HEK293 (cell line): ENCODE results near the gene FHIT.

Source experiments
- CTCF ChIA-PET: fragments of 350-600 bp; formaldehyde crosslinking; extraction: SDS; loops from one replicate; lab custom pipeline; 2021; ENCODE audit warnings: antibody characterized with exemption; lab: Yijun Ruan, JAX
- POLR2A ChIA-PET: fragments of 300-600 bp; formaldehyde crosslinking; extraction: SDS; loops from one replicate; lab custom pipeline; 2020; ENCODE audit warnings: antibody characterized with exemption, inconsistent platforms; lab: Yijun Ruan, JAX
- H3K27ac ChIP-seq: fragments of 200-500 bp; sonication (Bioruptor generic); 2 replicates; pipeline ENCODE4 v1.5.1; 2014; ENCODE audit warnings: low read depth, low read length, control low read depth, inconsistent platforms; ENCODE audit errors: extremely low read depth
- H3K36me3 ChIP-seq, 2 experiments: fragments of 200-500 bp in 1 of 2; sonication (Bioruptor generic) in 1 of 2; 1 replicate in 1 of 2; 2 replicates in 1 of 2; pipeline ENCODE4 v1.5.1; 2014 to 2017; ENCODE audit warnings: inconsistent platforms in 2 of 2, low read length in 2 of 2; ENCODE audit not compliant: control insufficient read depth in 2 of 2, insufficient read depth in 1 of 2
- H3K4me1 ChIP-seq: fragments of 200-500 bp; sonication (Bioruptor generic); 2 replicates; pipeline ENCODE4 v1.5.1; 2014; ENCODE audit warnings: mild to moderate bottlenecking, low read length, inconsistent platforms; ENCODE audit not compliant: control insufficient read depth, insufficient read depth
- H3K4me3 ChIP-seq: 2 replicates; pipeline ENCODE4 v1.5.1; 2011; ENCODE audit warnings: low read depth, mild to moderate bottlenecking, control low read depth, low read length, moderate library complexity
- H3K9me3 ChIP-seq: fragments of 200-500 bp; sonication (Bioruptor generic); 2 replicates; pipeline ENCODE4 v1.5.1; 2014; ENCODE audit warnings: low read depth, low read length, inconsistent platforms; ENCODE audit not compliant: control insufficient read depth, insufficient read depth
- GFI1B ChIP-seq: fragments of 450-650 bp; formaldehyde crosslinking; IDR thresholded peaks from 2 replicates; pipeline ENCODE4 v1.5.1; 2016; ENCODE audit warnings: missing biosample characterization, missing genetic modification characterization
- KLF10 ChIP-seq: fragments of 450-650 bp; IDR thresholded peaks from 2 replicates; pipeline ENCODE4 v1.5.1; 2018; ENCODE audit warnings: missing biosample characterization, mild to moderate bottlenecking, missing genetic modification characterization
- MYNN ChIP-seq: fragments of 450-650 bp; formaldehyde crosslinking; IDR thresholded peaks from 2 replicates; pipeline ENCODE4 v1.5.1; 2016; ENCODE audit warnings: missing biosample characterization, missing genetic modification characterization, borderline replicate concordance
- PRDM1 ChIP-seq: fragments of 450-650 bp; formaldehyde crosslinking; IDR thresholded peaks from 2 replicates; pipeline ENCODE4; 2016; ENCODE audit warnings: missing biosample characterization, missing genetic modification characterization
- TCF7L2 ChIP-seq: IDR thresholded peaks from 2 replicates; pipeline ENCODE4 v1.6.1; 2011; ENCODE audit warnings: low read depth, mild to moderate bottlenecking, inconsistent platforms, low read length, moderate library complexity, borderline replicate concordance
- ZFP3 ChIP-seq: fragments of 450-650 bp; formaldehyde crosslinking; IDR thresholded peaks from 2 replicates; pipeline ENCODE4 v1.5.1; 2016; ENCODE audit warnings: low read depth, missing biosample characterization, missing genetic modification characterization
- ZFP41 ChIP-seq: fragments of 450-650 bp; formaldehyde crosslinking; IDR thresholded peaks from 2 replicates; pipeline ENCODE4 v1.5.1; 2016; ENCODE audit warnings: missing biosample characterization, missing genetic modification characterization, borderline replicate concordance
- ZFP69B ChIP-seq: fragments of 450-650 bp; formaldehyde crosslinking; IDR thresholded peaks from 2 replicates; pipeline ENCODE4 v1.5.1; 2016; ENCODE audit warnings: missing biosample characterization, missing genetic modification characterization
- ZNF138 ChIP-seq: fragments of 450-650 bp; formaldehyde crosslinking; IDR thresholded peaks from 2 replicates; pipeline ENCODE4 v1.5.1; 2016; ENCODE audit warnings: missing biosample characterization, missing genetic modification characterization, borderline replicate concordance
- ZNF174 ChIP-seq: fragments of 450-650 bp; formaldehyde crosslinking; IDR thresholded peaks from 2 replicates; pipeline ENCODE4 v1.5.0; 2017; ENCODE audit warnings: missing biosample characterization, mild to moderate bottlenecking, missing genetic modification characterization
- ZNF184 ChIP-seq: fragments of 450-650 bp; IDR thresholded peaks from 2 replicates; pipeline ENCODE4 v1.5.1; 2018; ENCODE audit warnings: missing biosample characterization, mild to moderate bottlenecking, missing genetic modification characterization
- ZNF211 ChIP-seq: fragments of 450-650 bp; formaldehyde crosslinking; IDR thresholded peaks from 2 replicates; pipeline ENCODE4 v1.5.1; 2016; ENCODE audit warnings: low read depth, missing biosample characterization, missing genetic modification characterization
- ZNF24 ChIP-seq: fragments of 450-650 bp; formaldehyde crosslinking; IDR thresholded peaks from 2 replicates; pipeline ENCODE4 v1.5.1; 2016; ENCODE audit warnings: missing biosample characterization, missing genetic modification characterization
- ZNF280C ChIP-seq: fragments of 450-650 bp; formaldehyde crosslinking; IDR thresholded peaks from 2 replicates; pipeline ENCODE4 v1.5.1; 2016; ENCODE audit warnings: missing biosample characterization, missing genetic modification characterization
- ZNF311 ChIP-seq: fragments of 450-650 bp; formaldehyde crosslinking; IDR thresholded peaks from 2 replicates; pipeline ENCODE4 v1.5.1; 2017; ENCODE audit warnings: missing biosample characterization, missing genetic modification characterization, borderline replicate concordance
- ZNF335 ChIP-seq: fragments of 450-650 bp; formaldehyde crosslinking; conservative IDR thresholded peaks from 2 replicates; pipeline ENCODE4 v1.5.1; 2016; ENCODE audit warnings: missing biosample characterization, missing genetic modification characterization
- ZNF341 ChIP-seq: fragments of 450-650 bp; formaldehyde crosslinking; IDR thresholded peaks from 2 replicates; pipeline ENCODE4; 2016; ENCODE audit warnings: low read depth, missing biosample characterization, missing genetic modification characterization
- ZNF366 ChIP-seq: fragments of 450-650 bp; formaldehyde crosslinking; conservative IDR thresholded peaks from 2 replicates; pipeline ENCODE4 v1.5.1; 2016; ENCODE audit warnings: missing biosample characterization, missing genetic modification characterization
- ZNF394 ChIP-seq: fragments of 450-650 bp; formaldehyde crosslinking; IDR thresholded peaks from 2 replicates; pipeline ENCODE4 v1.5.1; 2016; ENCODE audit warnings: missing biosample characterization, missing genetic modification characterization, mild to moderate bottlenecking, moderate library complexity, borderline replicate concordance
- ZNF416 ChIP-seq: fragments of 450-650 bp; formaldehyde crosslinking; IDR thresholded peaks from 2 replicates; pipeline ENCODE4 v1.5.1; 2016; ENCODE audit warnings: missing biosample characterization, missing genetic modification characterization
- ZNF521 ChIP-seq: fragments of 450-650 bp; formaldehyde crosslinking; IDR thresholded peaks from 2 replicates; pipeline ENCODE4 v1.5.1; 2017; ENCODE audit warnings: missing biosample characterization, mild to moderate bottlenecking, missing genetic modification characterization
- ZNF621 ChIP-seq: fragments of 450-650 bp; formaldehyde crosslinking; IDR thresholded peaks from 2 replicates; pipeline ENCODE4 v1.5.1; 2017; ENCODE audit warnings: missing biosample characterization, missing genetic modification characterization
- ZNF624 ChIP-seq: fragments of 450-650 bp; formaldehyde crosslinking; IDR thresholded peaks from 2 replicates; pipeline ENCODE4 v1.5.1; 2017; ENCODE audit warnings: missing biosample characterization, missing genetic modification characterization
- ZNF654 ChIP-seq: fragments of 450-650 bp; formaldehyde crosslinking; IDR thresholded peaks from 2 replicates; pipeline ENCODE4 v1.5.1; 2016; ENCODE audit warnings: low read depth, missing biosample characterization, missing genetic modification characterization
- ZNF658 ChIP-seq: fragments of 450-650 bp; formaldehyde crosslinking; IDR thresholded peaks from 2 replicates; pipeline ENCODE4; 2016; ENCODE audit warnings: missing biosample characterization, missing genetic modification characterization
- ZNF660 ChIP-seq: fragments of 450-650 bp; IDR thresholded peaks from 2 replicates; pipeline ENCODE4 v1.5.1; 2018; ENCODE audit warnings: missing biosample characterization, mild to moderate bottlenecking, missing genetic modification characterization
- ZNF777 ChIP-seq: fragments of 450-650 bp; formaldehyde crosslinking; IDR thresholded peaks from 2 replicates; pipeline ENCODE4 v1.5.1; 2017; ENCODE audit warnings: missing biosample characterization, missing genetic modification characterization, borderline replicate concordance
- TF ChIP-seq, protein P1 (sequence below): fragments of 450-650 bp; formaldehyde crosslinking; IDR thresholded peaks from 2 replicates; pipeline ENCODE4 v1.5.1; 2016; ENCODE audit warnings: missing biosample characterization, missing genetic modification characterization
- TF ChIP-seq, protein P2 (sequence below): fragments of 450-650 bp; formaldehyde crosslinking; IDR thresholded peaks from 2 replicates; pipeline ENCODE4 v1.5.1; 2016; ENCODE audit warnings: missing biosample characterization, missing genetic modification characterization, borderline replicate concordance

The FHIT gene

DNA sequence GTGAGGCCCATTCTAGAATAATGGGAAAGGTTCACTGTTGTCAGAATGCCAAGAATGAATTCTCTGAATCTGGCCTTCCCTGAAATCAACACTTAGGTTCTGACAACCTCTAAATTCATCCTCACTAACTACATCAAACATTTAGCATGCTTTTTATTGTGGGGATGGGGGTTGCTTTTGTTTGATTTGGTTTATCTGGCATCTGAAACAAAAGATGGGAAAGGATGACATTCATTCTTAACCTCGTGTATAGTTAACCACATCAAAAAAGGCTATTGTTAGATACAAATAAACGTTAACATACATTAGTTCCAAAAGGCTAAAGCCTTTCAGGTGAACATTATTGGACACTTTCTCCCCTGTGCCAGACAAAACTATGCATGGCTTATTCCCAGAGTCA is 357.3 kb downstream of the FHIT start:
- H3K27ac ChIP-seq, result no peak overlapping the region
- H3K4me1 ChIP-seq, result peaks cover 5% of the 10 kb centered on the region; the same call in 1 of the 2 replicates

GRCh38 chr3:60890226-60890625 is 361.0 kb downstream of the FHIT start:
- no peak overlapping the region for H3K4me3 ChIP-seq
- no peaks in the 10 kb centered on the region for H3K4me1 ChIP-seq
- CTCF ChIA-PET, result no interaction called here
- no peaks in the 10 kb centered on the region for H3K9me3 ChIP-seq
- no peaks in the 10 kb centered on the region for H3K36me3 ChIP-seq
- POLR2A ChIA-PET, result interaction anchor here (0.7 kb wide), 1 partner anchor 864 kb away, joined by 5 read pairs; no protein-coding TSS in a partner anchor
- H3K27ac ChIP-seq, result no peak overlapping the region
- TF ChIP-seq ZNF416 (tag by site-specific recombination), result no peak
- TF ChIP-seq ZNF211 (tag by site-specific recombination), result no peak
- TF ChIP-seq, protein P1, sequence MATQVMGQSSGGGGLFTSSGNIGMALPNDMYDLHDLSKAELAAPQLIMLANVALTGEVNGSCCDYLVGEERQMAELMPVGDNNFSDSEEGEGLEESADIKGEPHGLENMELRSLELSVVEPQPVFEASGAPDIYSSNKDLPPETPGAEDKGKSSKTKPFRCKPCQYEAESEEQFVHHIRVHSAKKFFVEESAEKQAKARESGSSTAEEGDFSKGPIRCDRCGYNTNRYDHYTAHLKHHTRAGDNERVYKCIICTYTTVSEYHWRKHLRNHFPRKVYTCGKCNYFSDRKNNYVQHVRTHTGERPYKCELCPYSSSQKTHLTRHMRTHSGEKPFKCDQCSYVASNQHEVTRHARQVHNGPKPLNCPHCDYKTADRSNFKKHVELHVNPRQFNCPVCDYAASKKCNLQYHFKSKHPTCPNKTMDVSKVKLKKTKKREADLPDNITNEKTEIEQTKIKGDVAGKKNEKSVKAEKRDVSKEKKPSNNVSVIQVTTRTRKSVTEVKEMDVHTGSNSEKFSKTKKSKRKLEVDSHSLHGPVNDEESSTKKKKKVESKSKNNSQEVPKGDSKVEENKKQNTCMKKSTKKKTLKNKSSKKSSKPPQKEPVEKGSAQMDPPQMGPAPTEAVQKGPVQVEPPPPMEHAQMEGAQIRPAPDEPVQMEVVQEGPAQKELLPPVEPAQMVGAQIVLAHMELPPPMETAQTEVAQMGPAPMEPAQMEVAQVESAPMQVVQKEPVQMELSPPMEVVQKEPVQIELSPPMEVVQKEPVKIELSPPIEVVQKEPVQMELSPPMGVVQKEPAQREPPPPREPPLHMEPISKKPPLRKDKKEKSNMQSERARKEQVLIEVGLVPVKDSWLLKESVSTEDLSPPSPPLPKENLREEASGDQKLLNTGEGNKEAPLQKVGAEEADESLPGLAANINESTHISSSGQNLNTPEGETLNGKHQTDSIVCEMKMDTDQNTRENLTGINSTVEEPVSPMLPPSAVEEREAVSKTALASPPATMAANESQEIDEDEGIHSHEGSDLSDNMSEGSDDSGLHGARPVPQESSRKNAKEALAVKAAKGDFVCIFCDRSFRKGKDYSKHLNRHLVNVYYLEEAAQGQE (tag by site-specific recombination), result no peak
- no peak for TF ChIP-seq ZNF341 (tag by site-specific recombination)
- TF ChIP-seq ZNF654 (tag by site-specific recombination), result no peak
- no peak for TF ChIP-seq ZNF366 (tag by site-specific recombination)
- TF ChIP-seq, protein P2, sequence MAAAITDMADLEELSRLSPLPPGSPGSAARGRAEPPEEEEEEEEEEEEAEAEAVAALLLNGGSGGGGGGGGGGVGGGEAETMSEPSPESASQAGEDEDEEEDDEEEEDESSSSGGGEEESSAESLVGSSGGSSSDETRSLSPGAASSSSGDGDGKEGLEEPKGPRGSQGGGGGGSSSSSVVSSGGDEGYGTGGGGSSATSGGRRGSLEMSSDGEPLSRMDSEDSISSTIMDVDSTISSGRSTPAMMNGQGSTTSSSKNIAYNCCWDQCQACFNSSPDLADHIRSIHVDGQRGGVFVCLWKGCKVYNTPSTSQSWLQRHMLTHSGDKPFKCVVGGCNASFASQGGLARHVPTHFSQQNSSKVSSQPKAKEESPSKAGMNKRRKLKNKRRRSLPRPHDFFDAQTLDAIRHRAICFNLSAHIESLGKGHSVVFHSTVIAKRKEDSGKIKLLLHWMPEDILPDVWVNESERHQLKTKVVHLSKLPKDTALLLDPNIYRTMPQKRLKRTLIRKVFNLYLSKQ (tag by site-specific recombination), result no peak
- no peak for TF ChIP-seq ZNF624 (tag by site-specific recombination)
- no peak for TF ChIP-seq ZFP69B (tag by site-specific recombination)
- TF ChIP-seq KLF10, result no peak
- TF ChIP-seq ZNF394, result no peak

More for the DNA sequence above, 357.3 kb downstream of the FHIT start:
- no peak for TF ChIP-seq ZNF521 (tag by site-specific recombination)
- no peak for TF ChIP-seq KLF10
- TF ChIP-seq ZNF24 (tag by site-specific recombination), result no peak
- no peak for TF ChIP-seq ZNF777 (tag by site-specific recombination)
- no peak for TF ChIP-seq ZNF621
- TF ChIP-seq ZNF280C (tag by site-specific recombination), result no peak
- TF ChIP-seq PRDM1 (tag by site-specific recombination), result no peak
- no peak for TF ChIP-seq ZNF335
- no peak for TF ChIP-seq TCF7L2
- TF ChIP-seq ZNF184 (tag by site-specific recombination), result no peak
- TF ChIP-seq, protein P1 (tag by site-specific recombination), result no peak
- TF ChIP-seq ZNF658 (tag by site-specific recombination), result no peak
- no peak for TF ChIP-seq MYNN (tag by site-specific recombination)
- no peak for TF ChIP-seq ZNF138 (tag by site-specific recombination)
- no peak for TF ChIP-seq ZNF311
- TF ChIP-seq ZNF174 (tag by site-specific recombination), result no peak
- TF ChIP-seq ZFP3, result no peak
- no peak for TF ChIP-seq ZFP41 (tag by site-specific recombination)
- TF ChIP-seq ZNF660 (tag by site-specific recombination), result no peak
- no peak for TF ChIP-seq GFI1B (tag by site-specific recombination)
- Histone ChIP-seq H3K36me3 (no peaks in the 10 kb centered on the region), H3K4me3 (no peak overlapping the region), H3K9me3 (no peaks in the 10 kb centered on the region)
- ChIA-PET CTCF (no interaction called here), POLR2A (no interaction called here)
